Renal cortex interstitium (tissue), 11 donors: ENCODE results near the gene ZBTB38. TPM values are rescaled to one million over a fixed set of nuclear protein-coding genes. Genes with fewer than 3 reads are reported as not detected.

Experiments used
- DNase-seq, 11 donors: peaks; one replicate each; pipeline ENCODE4 v3.0.0-alpha.2; 2013; ENCODE audit warnings: low read depth in 9 of 11, low spot score in 4 of 11; ENCODE audit errors: extremely low read depth in 1 of 11
- polyA plus RNA-seq, 3 donors: library from polyadenylated mRNA; unstranded; fragments of 120-200 nt; gene quantifications; one replicate each; pipeline ENCODE4 v1.2.1, GENCODE V29; 2013; ENCODE audit not compliant: insufficient read length in 3 of 3

ZBTB38 gene
- polyA plus RNA-seq, 3 donors, result 50.6 to 58.7 (median 55.8) TPM

- no peak for DNase-seq
These were observed 9.1 kb downstream of the ZBTB38 start for GRCh38 chr3:141377377-141377776.

GRCh38 chr3:141378556-141378955, 10.3 kb downstream of the ZBTB38 start:
- no peak for DNase-seq

GRCh38 chr3:141379250-141379966, 11.1 kb downstream of the ZBTB38 start:
- DNase-seq, result no peak

- no peak for DNase-seq
These were observed 12.0 kb downstream of the ZBTB38 start for GRCh38 chr3:141380279-141380678.

- no peak for DNase-seq
These were observed 12.7 kb downstream of the ZBTB38 start for GRCh38 chr3:141380987-141381386.

- no peak for DNase-seq
These were observed 14.3 kb downstream of the ZBTB38 start for GRCh38 chr3:141382571-141382970.

GRCh38 chr3:141383555-141384129, 15.3 kb downstream of the ZBTB38 start:
- no peak for DNase-seq

- DNase-seq, result no peak
These were observed 15.9 kb downstream of the ZBTB38 start for GRCh38 chr3:141384157-141384556.

- no peak for DNase-seq
These were observed 16.3 kb downstream of the ZBTB38 start for GRCh38 chr3:141384575-141384974.

- DNase-seq, result no peak
These were observed 17.3 kb downstream of the ZBTB38 start for GRCh38 chr3:141385406-141386125.

GRCh38 chr3:141386126-141386488, 17.8 kb downstream of the ZBTB38 start:
- no peak for DNase-seq

GRCh38 chr3:141386611-141387111, 18.4 kb downstream of the ZBTB38 start:
- DNase-seq, result no peak

- no peak for DNase-seq
These were observed 19.2 kb downstream of the ZBTB38 start for GRCh38 chr3:141387516-141387915.

- DNase-seq, result no peak
These were observed 20.1 kb downstream of the ZBTB38 start for GRCh38 chr3:141388395-141388794.

GRCh38 chr3:141388823-141389621, 20.7 kb downstream of the ZBTB38 start:
- DNase-seq, result no peak

GRCh38 chr3:141389703-141390102, 21.4 kb downstream of the ZBTB38 start:
- no peak for DNase-seq

- no peak for DNase-seq
These were observed 22.4 kb downstream of the ZBTB38 start for GRCh38 chr3:141390747-141391146.

- DNase-seq, result no peak
These were observed 23.1 kb downstream of the ZBTB38 start for GRCh38 chr3:141391298-141391990.

- no peak for DNase-seq
These were observed 23.6 kb downstream of the ZBTB38 start for GRCh38 chr3:141391991-141392316.
